K562 (cell line): ENCODE results near the gene PRR19. TPM values are rescaled to one million over a fixed set of nuclear protein-coding genes. Genes with fewer than 3 reads are reported as not detected.
A peak's percentile ranks its signal among the peaks of the same experiment; 100 is the strongest.

ENCODE experiments used
- ATAC-seq: fragments of 200-7000 bp; cut with Tn5 transposase; 3 replicates; pipeline ENCODE4 v1.9.1; 2020; ENCODE audit warnings: moderate library complexity
- BruUV-seq: library from RNA; stranded (reverse); fragments of 400-500 nt; replicated peaks from 2 replicates; lab custom pipeline; 2021; lab: Mats Ljungman, UMichigan
- CTCF ChIA-PET: fragments of 300-600 bp; formaldehyde crosslinking; extraction: SDS; loops from one replicate; lab custom pipeline; 2021; ENCODE audit warnings: low intra/inter-chr PET ratio; lab: Yijun Ruan, JAX
- POLR2A ChIA-PET: fragments of 300-600, 350-650 bp; sonication (Branson Sonifier 250); formaldehyde crosslinking; extraction: SDS; loops from one replicate; lab custom pipeline; 2021; ENCODE audit warnings: antibody characterized with exemption, inconsistent platforms; lab: Yijun Ruan, JAX
- DNase-seq, 4 experiments: peaks; one replicate each; pipeline versions ENCODE4 v3.0.0 to v3.0.0-alpha.2; 2011 to 2018; ENCODE audit warnings: low spot score in 3 of 4, mixed read lengths in 3 of 4; ENCODE audit errors: extremely low read depth in 1 of 4
- FAIRE-seq: peaks from 2 replicates; lab custom pipeline; 2011; peaks lifted over from hg19 to GRCh38; lab: Jason Lieb, UNC
- H2AFZ ChIP-seq: 2 replicates; pipeline ENCODE4 v1.6.0; 2011; ENCODE audit warnings: low read depth, low read length, control low read depth, inconsistent platforms
- H3K27ac ChIP-seq: fragments of 200-600 bp; 3 replicates; pipeline ENCODE4 v1.8.0; 2011; ENCODE audit warnings: low read depth, mild to moderate bottlenecking, control low read depth, inconsistent platforms, low read length, moderate library complexity, mixed read lengths; ENCODE audit errors: extremely low read depth
- H3K27me3 ChIP-seq, 2 experiments: fragments of 300-600 bp in 1 of 2; 2 replicates in 1 of 2; 3 replicates in 1 of 2; pipeline versions ENCODE4 v1.6.0 to v1.8.0; 2011; ENCODE audit warnings: inconsistent platforms in 2 of 2, low read length in 2 of 2, mild to moderate bottlenecking in 1 of 2, mixed read lengths in 1 of 2, moderate library complexity in 1 of 2; ENCODE audit not compliant: control insufficient read depth in 2 of 2, insufficient read depth in 2 of 2
- H3K36me3 ChIP-seq: fragments of 300-600 bp; 3 replicates; pipeline ENCODE4 v1.8.0; 2011; ENCODE audit warnings: mild to moderate bottlenecking, low read length, inconsistent platforms; ENCODE audit not compliant: control insufficient read depth, insufficient read depth
- H3K4me1 ChIP-seq, 2 experiments: fragments of 200-600 bp in 1 of 2; replicated peaks in 1 of 2; 2 replicates in 1 of 2; 3 replicates in 1 of 2; pipeline versions ENCODE4 v1.5.1 to v1.8.0; 2011; ENCODE audit warnings: inconsistent platforms in 2 of 2, low read length in 2 of 2, mild to moderate bottlenecking in 1 of 2, mixed read lengths in 1 of 2, moderate library complexity in 1 of 2; ENCODE audit not compliant: control insufficient read depth in 2 of 2, insufficient read depth in 2 of 2
- H3K4me2 ChIP-seq: 2 replicates; pipeline ENCODE4 v1.6.1; 2011; ENCODE audit warnings: low read length, control low read depth, inconsistent platforms, mixed read lengths; ENCODE audit not compliant: insufficient read depth
- H3K4me3 ChIP-seq: fragments of 200-600 bp; sonication (generic), shearing (Covaris generic); 2 replicates; pipeline ENCODE4 v1.5.1; 2016; ENCODE audit warnings: control low read depth, inconsistent platforms
- H3K79me2 ChIP-seq: fragments of 200-600 bp; 3 replicates; pipeline ENCODE4 v1.8.0; 2011; ENCODE audit warnings: low read length, inconsistent platforms; ENCODE audit not compliant: control insufficient read depth, insufficient read depth
- H3K9ac ChIP-seq, 2 experiments: 2 replicates each; pipeline versions ENCODE4 v1.6.0 to v1.6.1; 2011; ENCODE audit warnings: low read depth in 2 of 2, low read length in 2 of 2, control low read depth in 1 of 2, inconsistent platforms in 1 of 2, mild to moderate bottlenecking in 1 of 2, mixed read lengths in 1 of 2; ENCODE audit not compliant: insufficient read depth in 1 of 2
- H3K9me1 ChIP-seq: one replicate; pipeline ENCODE4 v1.6.0; 2011; ENCODE audit warnings: inconsistent platforms, mild to moderate bottlenecking, low read length, moderate library complexity; ENCODE audit not compliant: control insufficient read depth, insufficient read depth
- H3K9me3 ChIP-seq: replicated peaks from 2 replicates; pipeline ENCODE4 v1.5.1; 2011; ENCODE audit warnings: low read depth, low read length, inconsistent platforms; ENCODE audit not compliant: control insufficient read depth, insufficient read depth
- H4K20me1 ChIP-seq: replicated peaks from 2 replicates; pipeline ENCODE4 v1.6.1; 2011; ENCODE audit warnings: low read length, inconsistent platforms, mixed read lengths; ENCODE audit not compliant: control insufficient read depth, insufficient read depth
- ARNT ChIP-seq, 2 experiments: fragments of 450-650 bp; IDR thresholded peaks; 2 replicates each; pipeline ENCODE4 v1.6.1; 2016; ENCODE audit warnings: mild to moderate bottlenecking in 1 of 2
- L3MBTL2 ChIP-seq: fragments of 450-650 bp; IDR thresholded peaks from 2 replicates; pipeline ENCODE4 v1.6.1; 2016; ENCODE audit warnings: mild to moderate bottlenecking, moderate library complexity
- PCBP1 ChIP-seq: fragments of 200-400 bp; formaldehyde crosslinking; IDR thresholded peaks from 2 replicates; pipeline ENCODE4 v1.6.1; 2018; ENCODE audit warnings: mild to moderate bottlenecking, low read depth, low read length; ENCODE audit not compliant: poor library complexity, severe bottlenecking
- PHTF2 ChIP-seq: fragments of 250-450 bp; sonication (Bioruptor Pico); IDR thresholded peaks from 2 replicates; pipeline ENCODE4 v1.5.0; 2021; ENCODE audit warnings: mild to moderate bottlenecking
- TEAD2 ChIP-seq: fragments of 450-650 bp; IDR thresholded peaks from 2 replicates; pipeline ENCODE4 v1.6.1; 2016; ENCODE audit warnings: missing genetic modification characterization, control low read depth, missing compliant biosample characterization
- ZKSCAN8 ChIP-seq: fragments of 200-800 bp; sonication (Bioruptor generic); IDR thresholded peaks from 2 replicates; pipeline ENCODE4 v1.6.1; 2016; ENCODE audit warnings: missing genetic modification characterization, missing compliant biosample characterization
- ZNF444 ChIP-seq: fragments of 250-450 bp; sonication (Bioruptor Pico); IDR thresholded peaks from 2 replicates; pipeline ENCODE4 v1.4.0; 2020; ENCODE audit warnings: mild to moderate bottlenecking, moderate library complexity
- ZNF507 ChIP-seq: conservative IDR thresholded peaks from 2 replicates; pipeline ENCODE4 v1.6.1; 2017; ENCODE audit warnings: missing genetic modification characterization, missing compliant biosample characterization
- ZNF668 ChIP-seq: fragments of 250-450 bp; sonication (Bioruptor Pico); IDR thresholded peaks from 2 replicates; pipeline ENCODE4 v1.8.0; 2022; ENCODE audit warnings: mild to moderate bottlenecking, inconsistent platforms
- WGBS: fragments of 100-300 bp; shearing (Covaris generic); methylation state at CpG from one replicate; pipeline ENCODE4 v1.1.6; 2016; ENCODE audit warnings: low coverage, mixed read lengths; ENCODE audit not compliant: insufficient coverage; ENCODE audit errors: missing lambda C conversion rate; 5-methylcytosine and 5-hydroxymethylcytosine counted together
- in situ Hi-C: fragments of 300-500 bp; cut with MboI; formaldehyde crosslinking; loops from 4 replicates; pipeline ENCODE4 v1.15.0; 2018; ENCODE audit warnings: inconsistent platforms, mixed read lengths
- intact Hi-C: fragments of 100-400 bp; cut with micrococcal nuclease; formaldehyde crosslinking; loops from 2 replicates; pipeline ENCODE4 v1.14.2; 2022
- polyA plus RNA-seq, 8 experiments: library from polyadenylated mRNA; depleted of rRNA in 4 of 8; stranded (reverse) in 5 of 8; unstranded in 3 of 8; fragments of >200 nt; fragmentation: Nextera tagmentation in 2 of 8; fragmentation: Illumina TruSeq in 1 of 8; extraction: Ambion mirVana in 2 of 8; extraction: Trizol in 1 of 8; gene quantifications; 2 replicates each; pipeline versions ENCODE4 v1.2.1 to v1.2.3, GENCODE V29; 2011 to 2014; ENCODE audit warnings: inconsistent platforms in 1 of 8, missing spikeins in 1 of 8
- total RNA-seq, 7 experiments: library from RNA; depleted of rRNA in 6 of 7; stranded (reverse); fragments of >200 nt in 6 of 7; fragmentation: Illumina TruSeq in 2 of 7; extraction: Trizol in 2 of 7; gene quantifications; 2 replicates each; pipeline versions ENCODE4 v1.2.1 to v1.2.3, GENCODE V29; 2011 to 2021; ENCODE audit warnings: low replicate concordance in 1 of 7
- TF ChIP-seq, protein P1 (sequence below): sonication (generic); formaldehyde crosslinking; IDR thresholded peaks from 2 replicates; pipeline ENCODE4 v1.8.0; 2022; ENCODE audit warnings: mild to moderate bottlenecking, missing genetic modification reagents, borderline replicate concordance
- TF ChIP-seq, protein P2 (sequence below): fragments of 250-450 bp; sonication (Bioruptor Pico); IDR thresholded peaks from 2 replicates; pipeline ENCODE4 v1.9.0; 2021; ENCODE audit warnings: mild to moderate bottlenecking, inconsistent platforms
- TF ChIP-seq, protein P3 (sequence below): IDR thresholded peaks from 2 replicates; pipeline ENCODE4 v1.6.1; 2011; ENCODE audit not compliant: insufficient read length; ENCODE audit errors: extremely low read depth
- TF ChIP-seq, protein P4 (sequence below): fragments of 450-650 bp; formaldehyde crosslinking; IDR thresholded peaks from 2 replicates; pipeline ENCODE4 v1.4.0; 2022; ENCODE audit warnings: missing genetic modification characterization
- TF ChIP-seq, protein P5 (sequence below): sonication (generic); formaldehyde crosslinking; IDR thresholded peaks from 2 replicates; pipeline ENCODE4 v1.9.0; 2022; ENCODE audit warnings: mild to moderate bottlenecking, missing genetic modification reagents

Gene PRR19
- total and polyA plus RNA-seq, 9 of the 15 experiments (the other 6 are each of a cell fraction or from before 2014, with no cell fraction given): 0.10 to 1.6 (median 0.54) TPM

DNA sequence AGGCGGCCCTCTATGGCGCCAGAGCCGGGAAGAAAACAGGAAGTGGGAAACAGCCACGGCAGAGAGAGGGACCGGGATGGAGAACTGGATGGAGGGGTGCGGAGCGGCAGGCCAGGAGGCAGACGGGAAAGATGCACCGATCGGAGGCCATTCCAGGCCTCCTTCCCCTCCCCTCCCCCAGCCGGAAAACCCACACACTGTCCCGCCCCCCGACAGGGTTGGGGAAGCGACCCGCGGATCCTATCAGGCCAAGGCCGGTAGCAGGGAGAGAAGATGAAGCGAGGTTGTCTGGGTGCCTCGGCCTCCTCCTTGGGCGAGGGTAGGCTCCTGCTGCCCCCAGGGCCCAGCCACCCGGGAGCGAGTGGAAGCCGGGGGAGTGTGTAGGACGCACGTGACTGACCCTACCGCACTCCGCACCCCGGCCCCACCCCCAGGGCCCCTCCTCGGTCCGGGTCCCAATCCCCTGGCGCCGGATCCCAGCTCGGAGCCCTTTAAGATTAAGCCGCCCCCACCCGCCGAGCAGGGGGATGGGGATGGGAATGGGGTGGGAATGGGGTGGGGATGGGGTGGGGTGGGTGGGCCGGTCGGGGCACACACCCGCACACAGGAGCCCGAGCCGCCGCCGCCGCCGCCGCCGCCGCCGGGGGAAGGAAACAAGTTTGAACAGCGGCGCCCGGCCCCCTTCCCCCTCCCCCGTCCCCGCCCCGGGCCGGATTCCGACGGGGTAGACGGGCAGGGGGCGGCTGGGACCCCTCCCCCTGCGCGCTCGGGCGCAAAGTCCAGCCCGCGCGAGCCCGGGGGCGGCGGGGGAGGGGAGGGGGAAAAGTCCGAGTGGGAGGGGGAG is 48.5 kb upstream of the PRR19 start:
- peak; percentile 63 for FAIRE-seq
- POLR2A ChIA-PET: interaction anchor here (0.6 kb wide), 1 partner anchor 96 kb away, joined by 3 read pairs; no protein-coding TSS in a partner anchor
- no peak for TF ChIP-seq ZKSCAN8 (CRISPR knock-in tag)
- TF ChIP-seq, protein P1, sequence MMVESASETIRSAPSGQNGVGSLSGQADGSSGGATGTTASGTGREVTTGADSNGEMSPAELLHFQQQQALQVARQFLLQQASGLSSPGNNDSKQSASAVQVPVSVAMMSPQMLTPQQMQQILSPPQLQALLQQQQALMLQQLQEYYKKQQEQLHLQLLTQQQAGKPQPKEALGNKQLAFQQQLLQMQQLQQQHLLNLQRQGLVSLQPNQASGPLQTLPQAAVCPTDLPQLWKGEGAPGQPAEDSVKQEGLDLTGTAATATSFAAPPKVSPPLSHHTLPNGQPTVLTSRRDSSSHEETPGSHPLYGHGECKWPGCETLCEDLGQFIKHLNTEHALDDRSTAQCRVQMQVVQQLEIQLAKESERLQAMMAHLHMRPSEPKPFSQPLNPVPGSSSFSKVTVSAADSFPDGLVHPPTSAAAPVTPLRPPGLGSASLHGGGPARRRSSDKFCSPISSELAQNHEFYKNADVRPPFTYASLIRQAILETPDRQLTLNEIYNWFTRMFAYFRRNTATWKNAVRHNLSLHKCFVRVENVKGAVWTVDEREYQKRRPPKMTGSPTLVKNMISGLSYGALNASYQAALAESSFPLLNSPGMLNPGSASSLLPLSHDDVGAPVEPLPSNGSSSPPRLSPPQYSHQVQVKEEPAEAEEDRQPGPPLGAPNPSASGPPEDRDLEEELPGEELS (CRISPR knock-in tag): no peak
- TF ChIP-seq ARNT (IDR thresholded peaks at IDR 0.05): no peak
- no peak for TF ChIP-seq PHTF2 (CRISPR knock-in tag)
- TF ChIP-seq ZNF444 (CRISPR knock-in tag): no peak
- TF ChIP-seq ZNF507 (tag): no peak
- TF ChIP-seq, protein P2, sequence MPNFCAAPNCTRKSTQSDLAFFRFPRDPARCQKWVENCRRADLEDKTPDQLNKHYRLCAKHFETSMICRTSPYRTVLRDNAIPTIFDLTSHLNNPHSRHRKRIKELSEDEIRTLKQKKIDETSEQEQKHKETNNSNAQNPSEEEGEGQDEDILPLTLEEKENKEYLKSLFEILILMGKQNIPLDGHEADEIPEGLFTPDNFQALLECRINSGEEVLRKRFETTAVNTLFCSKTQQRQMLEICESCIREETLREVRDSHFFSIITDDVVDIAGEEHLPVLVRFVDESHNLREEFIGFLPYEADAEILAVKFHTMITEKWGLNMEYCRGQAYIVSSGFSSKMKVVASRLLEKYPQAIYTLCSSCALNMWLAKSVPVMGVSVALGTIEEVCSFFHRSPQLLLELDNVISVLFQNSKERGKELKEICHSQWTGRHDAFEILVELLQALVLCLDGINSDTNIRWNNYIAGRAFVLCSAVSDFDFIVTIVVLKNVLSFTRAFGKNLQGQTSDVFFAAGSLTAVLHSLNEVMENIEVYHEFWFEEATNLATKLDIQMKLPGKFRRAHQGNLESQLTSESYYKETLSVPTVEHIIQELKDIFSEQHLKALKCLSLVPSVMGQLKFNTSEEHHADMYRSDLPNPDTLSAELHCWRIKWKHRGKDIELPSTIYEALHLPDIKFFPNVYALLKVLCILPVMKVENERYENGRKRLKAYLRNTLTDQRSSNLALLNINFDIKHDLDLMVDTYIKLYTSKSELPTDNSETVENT (CRISPR knock-in tag): no peak
- peak; percentile 89 for TF ChIP-seq PCBP1
- no peak for TF ChIP-seq TEAD2 (tag)
- no peak for TF ChIP-seq L3MBTL2
- TF ChIP-seq, protein P3, sequence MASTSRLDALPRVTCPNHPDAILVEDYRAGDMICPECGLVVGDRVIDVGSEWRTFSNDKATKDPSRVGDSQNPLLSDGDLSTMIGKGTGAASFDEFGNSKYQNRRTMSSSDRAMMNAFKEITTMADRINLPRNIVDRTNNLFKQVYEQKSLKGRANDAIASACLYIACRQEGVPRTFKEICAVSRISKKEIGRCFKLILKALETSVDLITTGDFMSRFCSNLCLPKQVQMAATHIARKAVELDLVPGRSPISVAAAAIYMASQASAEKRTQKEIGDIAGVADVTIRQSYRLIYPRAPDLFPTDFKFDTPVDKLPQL: no peak
- TF ChIP-seq ZNF668 (CRISPR knock-in tag): no peak
- TF ChIP-seq, protein P4, sequence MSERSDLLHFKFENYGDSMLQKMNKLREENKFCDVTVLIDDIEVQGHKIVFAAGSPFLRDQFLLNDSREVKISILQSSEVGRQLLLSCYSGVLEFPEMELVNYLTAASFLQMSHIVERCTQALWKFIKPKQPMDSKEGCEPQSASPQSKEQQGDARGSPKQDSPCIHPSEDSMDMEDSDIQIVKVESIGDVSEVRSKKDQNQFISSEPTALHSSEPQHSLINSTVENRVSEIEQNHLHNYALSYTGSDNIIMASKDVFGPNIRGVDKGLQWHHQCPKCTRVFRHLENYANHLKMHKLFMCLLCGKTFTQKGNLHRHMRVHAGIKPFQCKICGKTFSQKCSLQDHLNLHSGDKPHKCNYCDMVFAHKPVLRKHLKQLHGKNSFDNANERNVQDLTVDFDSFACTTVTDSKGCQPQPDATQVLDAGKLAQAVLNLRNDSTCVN (CRISPR knock-in tag): no peak
- TF ChIP-seq, protein P5, sequence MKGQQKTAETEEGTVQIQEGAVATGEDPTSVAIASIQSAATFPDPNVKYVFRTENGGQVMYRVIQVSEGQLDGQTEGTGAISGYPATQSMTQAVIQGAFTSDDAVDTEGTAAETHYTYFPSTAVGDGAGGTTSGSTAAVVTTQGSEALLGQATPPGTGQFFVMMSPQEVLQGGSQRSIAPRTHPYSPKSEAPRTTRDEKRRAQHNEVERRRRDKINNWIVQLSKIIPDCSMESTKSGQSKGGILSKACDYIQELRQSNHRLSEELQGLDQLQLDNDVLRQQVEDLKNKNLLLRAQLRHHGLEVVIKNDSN: peak; percentile 55

More for the DNA sequence above, 48.5 kb upstream of the PRR19 start:
- CTCF ChIA-PET: no interaction called here
- H3K4me1 ChIP-seq: peaks cover 19 to 73% of the 10 kb centered on the region in 2 experiments
- peaks cover 52% of the 10 kb centered on the region for H3K79me2 ChIP-seq
- 0% methylated on average over 17 of the region's 71 CpGs for WGBS
- H3K9me1 ChIP-seq: peaks cover 7% of the 10 kb centered on the region
- in situ Hi-C loops: no loop called here
- H3K4me3 ChIP-seq: peak overlapping the region; percentile 98
- intact Hi-C loops: loop anchor here (2.0 kb wide), 1 partner anchor 15 kb away; the partner anchor contains the start of gene CIC
- 0 out of 2 replicates have a peak overlapping the region, but pooled peaks have one; percentile 4 for H2AFZ ChIP-seq
- DNase-seq (peak; percentile 78 to 87 (median 84)), ATAC-seq (peak; percentile 50)
- no peaks in the 10 kb centered on the region for H3K27me3 ChIP-seq
- H4K20me1 ChIP-seq: peaks cover 10% of the 10 kb centered on the region; the same call in 1 of the 2 replicates
- H3K4me2 ChIP-seq: peak overlapping the region; percentile 95
- peaks cover 40% of the 10 kb centered on the region; the same call in 2 of the 3 replicates for H3K36me3 ChIP-seq
- H3K9me3 ChIP-seq: no peaks in the 10 kb centered on the region
- peak overlapping the region; percentile 96 for H3K27ac ChIP-seq
- no TSS peak for BruUV-seq
- peak overlapping the region; percentile 91 to 95 for H3K9ac ChIP-seq
